Vagina (tissue), 2 donors: ENCODE measurements around the gene SH3BP5.

Experiments
- POLR2A ChIP-seq, 2 donors: fragments of 450-650 bp; IDR thresholded peaks; one replicate each; pipeline ENCODE4 v1.6.1; 2017; ENCODE audit warnings: antibody characterized with exemption in 2 of 2, mild to moderate bottlenecking in 2 of 2, moderate library complexity in 2 of 2
- TF ChIP-seq, protein P1 (sequence below), 3 experiments: fragments of 450-650 bp in 2 of 3; fragments of 200-600 bp in 1 of 3; sonication (generic) in 1 of 3; IDR thresholded peaks; one replicate each; pipeline ENCODE4 v1.5.1; 2017 to 2019; ENCODE audit warnings: antibody characterized with exemption in 3 of 3, mild to moderate bottlenecking in 2 of 3, moderate library complexity in 2 of 3

DNA sequence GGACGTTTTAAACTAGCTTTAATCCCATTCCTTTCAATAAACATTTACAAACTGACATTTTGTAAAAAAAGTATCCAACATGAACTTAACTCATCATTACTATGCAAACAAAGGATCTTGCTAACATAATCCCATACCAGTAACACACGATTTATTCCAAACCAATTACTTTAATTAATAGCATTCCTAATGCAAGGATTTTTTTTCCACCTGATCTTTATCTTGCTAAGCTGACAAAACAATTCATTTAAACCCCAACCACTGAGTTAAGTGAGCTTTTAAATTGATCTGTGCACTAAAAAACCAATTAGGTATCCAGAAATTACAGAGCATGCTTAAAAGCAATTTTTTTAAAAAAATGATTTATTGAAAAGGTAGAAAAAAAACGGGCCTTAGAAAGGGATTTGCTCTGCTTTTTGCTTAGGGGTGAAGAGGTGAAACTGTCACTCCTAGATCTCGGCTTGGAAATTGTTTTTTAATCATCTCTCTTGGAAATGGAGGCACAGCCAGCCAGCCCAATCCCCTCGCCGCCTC, 1.2 kb downstream of the SH3BP5 start:
- TF ChIP-seq, protein P1, sequence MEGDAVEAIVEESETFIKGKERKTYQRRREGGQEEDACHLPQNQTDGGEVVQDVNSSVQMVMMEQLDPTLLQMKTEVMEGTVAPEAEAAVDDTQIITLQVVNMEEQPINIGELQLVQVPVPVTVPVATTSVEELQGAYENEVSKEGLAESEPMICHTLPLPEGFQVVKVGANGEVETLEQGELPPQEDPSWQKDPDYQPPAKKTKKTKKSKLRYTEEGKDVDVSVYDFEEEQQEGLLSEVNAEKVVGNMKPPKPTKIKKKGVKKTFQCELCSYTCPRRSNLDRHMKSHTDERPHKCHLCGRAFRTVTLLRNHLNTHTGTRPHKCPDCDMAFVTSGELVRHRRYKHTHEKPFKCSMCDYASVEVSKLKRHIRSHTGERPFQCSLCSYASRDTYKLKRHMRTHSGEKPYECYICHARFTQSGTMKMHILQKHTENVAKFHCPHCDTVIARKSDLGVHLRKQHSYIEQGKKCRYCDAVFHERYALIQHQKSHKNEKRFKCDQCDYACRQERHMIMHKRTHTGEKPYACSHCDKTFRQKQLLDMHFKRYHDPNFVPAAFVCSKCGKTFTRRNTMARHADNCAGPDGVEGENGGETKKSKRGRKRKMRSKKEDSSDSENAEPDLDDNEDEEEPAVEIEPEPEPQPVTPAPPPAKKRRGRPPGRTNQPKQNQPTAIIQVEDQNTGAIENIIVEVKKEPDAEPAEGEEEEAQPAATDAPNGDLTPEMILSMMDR (IDR thresholded peaks at IDR 0.05), result no peak
- TF ChIP-seq POLR2A (IDR thresholded peaks at IDR 0.05), result no peak
